ENCODE data around the gene LMX1B.

DNA sequence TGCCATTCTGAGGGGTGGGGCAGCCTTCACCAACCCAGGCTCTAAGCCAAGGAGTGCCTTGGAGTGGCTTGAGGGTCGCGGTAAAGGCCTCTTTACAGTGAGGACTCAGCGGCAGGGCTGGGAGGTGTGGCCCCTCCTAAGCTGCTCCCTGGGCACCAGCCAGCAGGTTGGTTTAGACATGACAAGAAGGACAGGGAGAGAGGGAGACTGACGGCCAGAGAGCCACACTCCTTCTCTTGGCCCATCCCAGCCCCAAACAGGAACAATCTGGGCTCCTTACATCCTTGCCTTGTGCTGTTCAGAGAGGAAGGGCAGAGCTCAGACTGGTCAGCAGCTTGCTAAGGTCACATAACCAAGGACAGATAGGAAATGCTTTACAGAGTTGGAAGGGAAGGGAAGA lies 94.5 kb downstream of the LMX1B start:
- TF ChIP-seq EZH2 (IDR thresholded peaks at IDR 0.05) (no peak), POLR2AphosphoS5 (IDR thresholded peaks at IDR 0.05; ENCODE audit: borderline replicate concordance, low read depth, low read length) (no peak)

All from SK-N-MC (cell line).